GM23338 (cell line): Measurements from ENCODE around the gene BFAR.
A peak's percentile ranks its signal among the peaks of the same experiment; 100 is the strongest.

ENCODE experiments used
- CREB1 ChIP-seq: fragments of 250-450 bp; sonication (Bioruptor Pico); IDR thresholded peaks from 2 replicates; pipeline ENCODE4 v1.5.0; 2020; ENCODE audit warnings: low read depth, mild to moderate bottlenecking, moderate library complexity
- POLR2AphosphoS5 ChIP-seq: IDR thresholded peaks from 2 replicates; pipeline ENCODE4 v1.6.1; 2016; ENCODE audit warnings: antibody characterized with exemption, low read depth
- TF ChIP-seq, protein P1 (sequence below), 2 experiments: fragments of 200-600 bp in 1 of 2; sonication (generic) in 1 of 2; conservative IDR thresholded peaks; 2 replicates each; pipeline versions ENCODE4 v1.5.1 to v1.6.1; 2016 to 2017; ENCODE audit warnings: antibody characterized with exemption in 2 of 2, low read depth in 2 of 2, mild to moderate bottlenecking in 2 of 2, moderate library complexity in 1 of 2

DNA sequence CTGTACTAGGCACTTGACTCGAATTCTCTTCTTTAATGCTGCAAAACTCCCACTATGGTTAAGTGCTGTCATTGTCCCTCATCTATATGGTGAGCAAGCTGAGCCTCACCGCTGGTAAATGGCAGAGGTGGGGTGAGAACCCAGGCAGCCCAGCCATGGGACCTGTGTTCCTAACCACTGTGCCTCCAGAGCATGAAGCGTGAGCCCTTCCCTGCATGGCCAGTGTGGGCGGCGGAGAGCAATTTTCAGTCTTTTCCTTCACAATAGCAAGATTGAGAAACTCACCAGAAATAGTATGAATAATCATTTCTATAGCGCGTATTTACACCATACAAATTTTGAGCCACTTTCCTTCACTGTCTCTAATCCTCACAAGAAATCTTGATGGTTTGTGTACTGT is 9.2 kb downstream of the BFAR start:
- TF ChIP-seq, protein P1, sequence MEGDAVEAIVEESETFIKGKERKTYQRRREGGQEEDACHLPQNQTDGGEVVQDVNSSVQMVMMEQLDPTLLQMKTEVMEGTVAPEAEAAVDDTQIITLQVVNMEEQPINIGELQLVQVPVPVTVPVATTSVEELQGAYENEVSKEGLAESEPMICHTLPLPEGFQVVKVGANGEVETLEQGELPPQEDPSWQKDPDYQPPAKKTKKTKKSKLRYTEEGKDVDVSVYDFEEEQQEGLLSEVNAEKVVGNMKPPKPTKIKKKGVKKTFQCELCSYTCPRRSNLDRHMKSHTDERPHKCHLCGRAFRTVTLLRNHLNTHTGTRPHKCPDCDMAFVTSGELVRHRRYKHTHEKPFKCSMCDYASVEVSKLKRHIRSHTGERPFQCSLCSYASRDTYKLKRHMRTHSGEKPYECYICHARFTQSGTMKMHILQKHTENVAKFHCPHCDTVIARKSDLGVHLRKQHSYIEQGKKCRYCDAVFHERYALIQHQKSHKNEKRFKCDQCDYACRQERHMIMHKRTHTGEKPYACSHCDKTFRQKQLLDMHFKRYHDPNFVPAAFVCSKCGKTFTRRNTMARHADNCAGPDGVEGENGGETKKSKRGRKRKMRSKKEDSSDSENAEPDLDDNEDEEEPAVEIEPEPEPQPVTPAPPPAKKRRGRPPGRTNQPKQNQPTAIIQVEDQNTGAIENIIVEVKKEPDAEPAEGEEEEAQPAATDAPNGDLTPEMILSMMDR (conservative IDR thresholded peaks at IDR 0.05; ENCODE audit: low read depth in 2 of 2) = 0 out of 4 replicates have a peak, but pooled peaks of 1 of the 2 experiments have one; percentile 17
- TF ChIP-seq POLR2AphosphoS5 (no peak), CREB1 (CRISPR knock-in tag) (no peak)
